ENCODE measurements around the gene RCL1.

The RCL1 gene

GRCh38 chr9:4830699-4831098 is 38.0 kb downstream of the RCL1 start:
- Histone ChIP-seq H3K9ac (ENCODE audit: low read length) (no peak overlapping the region), H3F3A (ENCODE audit: insufficient read depth, low read length) (no peaks in the 10 kb centered on the region), H3K9me2 (ENCODE audit: low read depth, low read length) (no peaks in the 10 kb centered on the region), H3K27ac (ENCODE audit: low read depth, low read length, poor library complexity, severe bottlenecking) (no peak overlapping the region), H3K27me3 (ENCODE audit: insufficient read depth, low read length) (no peaks in the 10 kb centered on the region), H2AFZ (ENCODE audit: low read length) (no peak overlapping the region), H3K36me3 (ENCODE audit: insufficient read depth, low read length) (peaks cover 59% of the 10 kb centered on the region; the same call in 1 of the 2 replicates), H3K9me3 (ENCODE audit: low read length) (no peaks in the 10 kb centered on the region), H3K4me2 (ENCODE audit: low read length) (no peak overlapping the region), H3K4me1 (ENCODE audit: insufficient read depth, low read length, severe bottlenecking) (no peaks in the 10 kb centered on the region), H3K79me2 (ENCODE audit: insufficient read depth, low read length) (0 out of 2 replicates have a peak, but pooled peaks cover 4% of the 10 kb centered on the region), H4K20me1 (ENCODE audit: insufficient read depth, low read length) (no peaks in the 10 kb centered on the region), H3K4me3 (ENCODE audit: low read depth, low read length, poor library complexity, severe bottlenecking) (no peak overlapping the region)
- TF ChIP-seq CTCF (IDR thresholded peaks at IDR 0.05; ENCODE audit: low read length) (no peak), EZH2 (IDR thresholded peaks at IDR 0.05; ENCODE audit: borderline replicate concordance, low read length) (no peak)

GRCh38 chr9:4831119-4831518 is 38.4 kb downstream of the RCL1 start:
- no peaks in the 10 kb centered on the region for H3K4me1 ChIP-seq (ENCODE audit: insufficient read depth, low read length, severe bottlenecking)
- no peak overlapping the region for H3K4me3 ChIP-seq (ENCODE audit: low read depth, low read length, poor library complexity, severe bottlenecking)
- no peak overlapping the region for H3K9ac ChIP-seq (ENCODE audit: low read length)
- no peaks in the 10 kb centered on the region for H3K9me2 ChIP-seq (ENCODE audit: low read depth, low read length)
- no peak overlapping the region for H2AFZ ChIP-seq (ENCODE audit: low read length)
- H3K9me3 ChIP-seq (ENCODE audit: low read length): no peaks in the 10 kb centered on the region
- H3K27ac ChIP-seq (ENCODE audit: low read depth, low read length, poor library complexity, severe bottlenecking): no peak overlapping the region
- H3K36me3 ChIP-seq (ENCODE audit: insufficient read depth, low read length): peaks cover 59% of the 10 kb centered on the region; the same call in 1 of the 2 replicates
- TF ChIP-seq EZH2 (IDR thresholded peaks at IDR 0.05; ENCODE audit: borderline replicate concordance, low read length) (no peak), CTCF (IDR thresholded peaks at IDR 0.05; ENCODE audit: low read length) (no peak)
- H4K20me1 ChIP-seq (ENCODE audit: insufficient read depth, low read length): no peaks in the 10 kb centered on the region
- no peak overlapping the region for H3K4me2 ChIP-seq (ENCODE audit: low read length)
- no peaks in the 10 kb centered on the region for H3K27me3 ChIP-seq (ENCODE audit: insufficient read depth, low read length)
- 0 out of 2 replicates have a peak, but pooled peaks cover 4% of the 10 kb centered on the region for H3K79me2 ChIP-seq (ENCODE audit: insufficient read depth, low read length)
- no peaks in the 10 kb centered on the region for H3F3A ChIP-seq (ENCODE audit: insufficient read depth, low read length)

GRCh38 chr9:4831944-4832343 is 39.2 kb downstream of the RCL1 start:
- H3K27me3 ChIP-seq (ENCODE audit: insufficient read depth, low read length): no peaks in the 10 kb centered on the region
- no peak overlapping the region for H3K4me3 ChIP-seq (ENCODE audit: low read depth, low read length, poor library complexity, severe bottlenecking)
- H3K4me2 ChIP-seq (ENCODE audit: low read length): no peak overlapping the region
- H3K4me1 ChIP-seq (ENCODE audit: insufficient read depth, low read length, severe bottlenecking): no peaks in the 10 kb centered on the region
- TF ChIP-seq CTCF (IDR thresholded peaks at IDR 0.05; ENCODE audit: low read length) (no peak), EZH2 (IDR thresholded peaks at IDR 0.05; ENCODE audit: borderline replicate concordance, low read length) (no peak)
- no peaks in the 10 kb centered on the region for H3K79me2 ChIP-seq (ENCODE audit: insufficient read depth, low read length)
- no peaks in the 10 kb centered on the region for H3K9me2 ChIP-seq (ENCODE audit: low read depth, low read length)
- H3K9ac ChIP-seq (ENCODE audit: low read length): no peak overlapping the region
- no peaks in the 10 kb centered on the region for H3K9me3 ChIP-seq (ENCODE audit: low read length)
- no peak overlapping the region for H2AFZ ChIP-seq (ENCODE audit: low read length)
- H3K27ac ChIP-seq (ENCODE audit: low read depth, low read length, poor library complexity, severe bottlenecking): no peak overlapping the region
- no peaks in the 10 kb centered on the region for H4K20me1 ChIP-seq (ENCODE audit: insufficient read depth, low read length)
- H3K36me3 ChIP-seq (ENCODE audit: insufficient read depth, low read length): peaks cover 61% of the 10 kb centered on the region; the same call in 1 of the 2 replicates
- H3F3A ChIP-seq (ENCODE audit: insufficient read depth, low read length): no peaks in the 10 kb centered on the region
